Retinal pigment epithelial cell (primary cell): ENCODE data around the gene LCMT1.

Source experiments
- DNase-seq: peaks from one replicate; pipeline ENCODE4 v3.0.0-alpha.2; 2010; ENCODE audit warnings: low read depth
- H3K4me3 ChIP-seq: 2 replicates; pipeline ENCODE4 v1.5.1; 2011; ENCODE audit warnings: mild to moderate bottlenecking, low read length, control low read depth, moderate library complexity
- TF ChIP-seq, protein P1 (sequence below): conservative IDR thresholded peaks from 2 replicates; pipeline ENCODE4 v1.5.1; 2011; ENCODE audit warnings: low read depth, low read length, control low read depth, inconsistent platforms

The LCMT1 gene

DNA sequence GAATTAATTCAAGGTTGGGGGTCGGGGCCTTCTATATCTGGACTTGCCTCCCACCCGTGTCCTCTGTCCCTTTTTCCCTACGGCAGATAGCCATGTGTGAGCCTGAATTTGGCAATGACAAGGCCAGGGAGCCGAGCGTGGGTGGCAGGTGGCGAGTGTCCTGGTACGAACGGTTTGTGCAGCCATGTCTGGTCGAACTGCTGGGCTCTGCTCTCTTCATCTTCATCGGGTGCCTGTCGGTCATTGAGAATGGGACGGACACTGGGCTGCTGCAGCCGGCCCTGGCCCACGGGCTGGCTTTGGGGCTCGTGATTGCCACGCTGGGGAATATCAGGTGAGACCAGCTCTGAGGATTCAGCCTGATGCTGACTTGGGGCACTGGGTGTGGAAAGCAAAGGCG lies 105.6 kb downstream of the LCMT1 start:
- no peak overlapping the region for H3K4me3 ChIP-seq
- no peak for DNase-seq
- TF ChIP-seq, protein P1, sequence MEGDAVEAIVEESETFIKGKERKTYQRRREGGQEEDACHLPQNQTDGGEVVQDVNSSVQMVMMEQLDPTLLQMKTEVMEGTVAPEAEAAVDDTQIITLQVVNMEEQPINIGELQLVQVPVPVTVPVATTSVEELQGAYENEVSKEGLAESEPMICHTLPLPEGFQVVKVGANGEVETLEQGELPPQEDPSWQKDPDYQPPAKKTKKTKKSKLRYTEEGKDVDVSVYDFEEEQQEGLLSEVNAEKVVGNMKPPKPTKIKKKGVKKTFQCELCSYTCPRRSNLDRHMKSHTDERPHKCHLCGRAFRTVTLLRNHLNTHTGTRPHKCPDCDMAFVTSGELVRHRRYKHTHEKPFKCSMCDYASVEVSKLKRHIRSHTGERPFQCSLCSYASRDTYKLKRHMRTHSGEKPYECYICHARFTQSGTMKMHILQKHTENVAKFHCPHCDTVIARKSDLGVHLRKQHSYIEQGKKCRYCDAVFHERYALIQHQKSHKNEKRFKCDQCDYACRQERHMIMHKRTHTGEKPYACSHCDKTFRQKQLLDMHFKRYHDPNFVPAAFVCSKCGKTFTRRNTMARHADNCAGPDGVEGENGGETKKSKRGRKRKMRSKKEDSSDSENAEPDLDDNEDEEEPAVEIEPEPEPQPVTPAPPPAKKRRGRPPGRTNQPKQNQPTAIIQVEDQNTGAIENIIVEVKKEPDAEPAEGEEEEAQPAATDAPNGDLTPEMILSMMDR: no peak

DNA sequence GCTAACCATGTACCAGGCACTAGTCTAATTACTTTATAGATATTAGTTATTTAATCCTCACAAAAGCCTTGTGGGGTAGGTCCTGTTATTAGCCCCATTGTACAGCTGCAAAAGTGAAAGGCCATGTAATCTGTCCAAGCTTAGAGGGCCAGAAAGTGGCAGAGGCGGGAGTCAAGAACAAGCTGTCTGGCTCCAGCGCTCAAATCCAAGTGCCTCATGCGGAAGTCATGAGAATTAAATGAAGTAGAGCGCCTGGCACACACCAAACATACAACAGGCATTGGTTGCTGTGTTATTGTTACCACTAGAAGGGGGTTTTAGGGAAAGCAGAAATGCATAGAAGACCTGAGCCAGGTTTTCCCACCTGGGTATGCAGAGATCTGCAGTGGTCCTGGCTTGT lies 106.4 kb downstream of the LCMT1 start:
- no peak for DNase-seq
- TF ChIP-seq, protein P1: no peak
- H3K4me3 ChIP-seq: no peak overlapping the region

DNA sequence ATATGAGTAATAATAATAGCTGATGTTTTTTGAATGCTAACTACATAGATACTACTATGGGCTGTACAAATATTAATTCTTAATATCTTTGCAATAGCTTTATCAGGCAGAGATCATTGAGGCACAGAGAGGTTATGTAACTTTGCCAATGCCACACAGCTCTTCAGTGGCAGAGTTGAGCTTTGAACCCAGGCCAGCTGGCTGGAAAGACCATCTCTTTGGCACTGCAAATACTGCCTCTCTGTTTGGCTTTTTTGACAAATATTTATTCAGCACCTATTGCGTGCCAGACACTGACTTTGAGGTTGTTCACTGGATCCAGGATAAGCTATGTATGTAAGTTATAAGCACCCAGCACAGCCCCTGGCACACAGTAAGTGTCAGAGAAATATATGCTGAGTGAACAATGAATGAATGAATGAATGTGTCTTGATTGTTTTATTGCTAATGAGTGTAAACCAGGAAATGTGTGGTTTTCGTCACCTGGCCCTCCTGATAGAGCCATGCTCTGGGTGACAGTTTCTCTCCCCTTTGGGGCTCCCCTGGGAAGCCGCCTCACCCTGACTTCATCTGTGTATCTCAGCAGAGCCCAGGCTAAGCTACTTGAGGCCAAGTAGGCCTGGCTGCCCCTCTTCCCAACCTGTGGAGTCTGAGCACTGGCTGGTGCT lies 107.7 kb downstream of the LCMT1 start:
- DNase-seq: no peak
- no peak overlapping the region for H3K4me3 ChIP-seq
- TF ChIP-seq, protein P1: no peak

DNA sequence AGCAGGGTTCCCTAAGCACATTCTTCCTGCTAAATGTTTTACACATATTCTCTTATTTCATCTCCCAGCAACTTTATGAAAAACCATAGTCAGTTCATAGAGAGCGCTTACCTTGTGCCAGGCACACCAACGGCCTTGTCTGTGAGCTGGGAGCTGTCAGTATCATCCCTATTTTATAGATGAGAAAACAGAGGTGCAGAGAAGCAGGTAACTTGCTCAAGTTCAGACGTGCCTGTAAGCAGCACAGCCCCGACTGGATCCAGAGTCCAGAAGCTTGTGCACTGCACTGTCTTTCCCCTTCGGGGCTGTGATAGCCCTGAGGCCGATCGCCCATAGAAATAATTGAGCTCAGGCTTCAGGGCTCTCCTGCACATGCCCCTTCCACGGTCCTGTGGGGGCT lies 111.4 kb downstream of the LCMT1 start:
- DNase-seq: no peak
- TF ChIP-seq, protein P1: no peak
- H3K4me3 ChIP-seq: no peak overlapping the region

DNA sequence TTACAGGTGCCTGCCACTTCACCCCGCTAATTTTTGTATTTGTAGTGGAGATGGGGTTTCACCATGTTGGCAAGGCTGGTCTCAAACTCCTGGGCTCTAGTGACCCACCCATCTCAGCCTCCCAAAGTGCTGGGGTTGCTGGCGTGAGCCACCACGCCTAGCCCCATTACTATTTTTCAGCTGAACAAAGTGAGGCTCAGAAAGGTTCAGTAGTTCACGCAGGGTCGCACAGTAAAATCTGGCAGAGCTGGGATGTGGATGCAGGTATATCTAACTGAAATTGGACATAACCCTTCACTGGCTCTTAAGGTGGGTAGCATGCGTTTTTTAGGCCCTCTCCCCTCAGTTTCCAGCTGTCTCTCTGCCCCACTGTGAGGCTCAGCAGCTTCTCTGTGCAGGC lies 112.4 kb downstream of the LCMT1 start:
- DNase-seq: no peak
- no peak overlapping the region for H3K4me3 ChIP-seq
- TF ChIP-seq, protein P1: no peak

DNA sequence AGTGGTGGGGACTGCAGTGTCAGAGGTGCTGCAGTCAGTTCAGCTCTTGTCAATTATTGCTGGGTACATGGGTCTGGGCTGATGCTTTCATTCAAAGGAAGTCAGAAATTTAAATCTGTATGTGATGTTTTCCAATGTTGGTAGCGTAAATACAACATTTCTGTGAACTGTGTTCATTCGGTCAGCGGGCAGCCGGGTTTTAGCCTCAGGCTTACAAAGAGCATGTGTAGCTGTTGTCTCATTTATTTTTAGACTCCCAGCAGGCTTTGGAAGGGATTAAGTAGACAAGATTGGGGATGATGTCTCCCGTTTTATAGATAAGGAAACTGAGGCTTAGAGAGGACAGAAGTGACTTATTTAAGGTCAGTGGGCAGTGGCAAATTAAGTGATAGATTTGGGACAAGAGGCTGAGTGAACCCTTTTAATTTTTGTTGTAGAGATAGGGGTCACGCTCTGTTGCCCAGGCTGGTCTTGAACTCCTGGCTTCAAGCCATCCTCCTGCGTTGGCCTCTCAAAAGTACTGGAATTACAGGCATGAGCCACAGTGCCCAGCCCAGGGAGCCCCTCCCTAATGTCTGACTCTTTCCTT lies 113.3 kb downstream of the LCMT1 start:
- TF ChIP-seq, protein P1: no peak
- H3K4me3 ChIP-seq: no peak overlapping the region
- DNase-seq: no peak
